ENCODE measurements around the gene PCDH18.

- TF ChIP-seq POLR2A (IDR thresholded peaks at IDR 0.05; ENCODE audit: low read depth, low read length) (no peak), POLR2AphosphoS5 (IDR thresholded peaks at IDR 0.05; ENCODE audit: low read depth, low read length) (no peak), TAF1 (IDR thresholded peaks at IDR 0.05; ENCODE audit: borderline replicate concordance, low read depth, low read length) (no peak)
These were observed 60.4 kb downstream of the PCDH18 start for GRCh38 chr4:137471895-137472294.
